Osteoblast (primary cell): ENCODE measurements around the gene BHLHA15. TPM values are rescaled to one million over a fixed set of nuclear protein-coding genes. Genes with fewer than 3 reads are reported as not detected.

ENCODE experiments used
- DNase-seq: peaks from one replicate; pipeline ENCODE4 v3.0.0; 2011; ENCODE audit warnings: low spot score, mixed read lengths; ENCODE audit not compliant: insufficient read length; ENCODE audit errors: missing footprints
- H2AFZ ChIP-seq: 2 replicates; pipeline ENCODE4 v1.6.0; 2011; ENCODE audit warnings: mild to moderate bottlenecking, low read length
- H3K27ac ChIP-seq: 2 replicates; pipeline ENCODE4 v1.5.1; 2011; ENCODE audit warnings: mild to moderate bottlenecking, low read depth, low read length, moderate library complexity
- H3K27me3 ChIP-seq: 2 replicates; pipeline ENCODE4 v1.6.0; 2012; ENCODE audit warnings: mild to moderate bottlenecking, control low read depth, inconsistent platforms, low read length, moderate library complexity; ENCODE audit not compliant: insufficient read depth
- H3K36me3 ChIP-seq: 2 replicates; pipeline ENCODE4 v1.5.1; 2011; ENCODE audit warnings: mild to moderate bottlenecking, low read length, control low read depth, moderate library complexity; ENCODE audit not compliant: insufficient read depth
- H3K4me1 ChIP-seq: 2 replicates; pipeline ENCODE4 v1.5.1; 2011; ENCODE audit warnings: mild to moderate bottlenecking, low read length, control low read depth, moderate library complexity; ENCODE audit not compliant: insufficient read depth
- H3K4me2 ChIP-seq: 2 replicates; pipeline ENCODE4 v1.6.0; 2011; ENCODE audit warnings: mild to moderate bottlenecking, low read length; ENCODE audit not compliant: insufficient read depth
- H3K4me3 ChIP-seq: fragments of 200-600 bp; sonication (generic); 3 replicates; pipeline ENCODE4 v1.5.1; 2012; ENCODE audit warnings: mild to moderate bottlenecking, low read length, inconsistent platforms; ENCODE audit not compliant: insufficient read depth
- H3K79me2 ChIP-seq: 2 replicates; pipeline ENCODE4 v1.6.0; 2012; ENCODE audit warnings: mild to moderate bottlenecking, low read length, control low read depth, inconsistent platforms; ENCODE audit not compliant: insufficient read depth
- H3K9me3 ChIP-seq: 2 replicates; pipeline ENCODE4 v1.5.1; 2011; ENCODE audit warnings: low read depth, low read length, control low read depth
- H4K20me1 ChIP-seq: 2 replicates; pipeline ENCODE4 v1.6.0; 2012; ENCODE audit warnings: mild to moderate bottlenecking, low read length, control low read depth; ENCODE audit not compliant: insufficient read depth
- CTCF ChIP-seq: IDR thresholded peaks from 2 replicates; pipeline ENCODE4 v1.5.1; 2011; ENCODE audit warnings: mild to moderate bottlenecking, low read depth, low read length, moderate library complexity; ENCODE audit errors: extremely low read depth
- total RNA-seq: library from RNA; depleted of rRNA; stranded (reverse); fragments of >200 nt; gene quantifications from 2 replicates; pipeline ENCODE4 v1.2.3, GENCODE V29; 2012

Gene BHLHA15
- total RNA-seq, 1 donor: not detected

- Histone ChIP-seq H3K79me2 (no peaks in the 10 kb centered on the region), H3K36me3 (peaks cover 12% of the 10 kb centered on the region), H3K9me3 (no peaks in the 10 kb centered on the region), H3K4me3 (no peak overlapping the region), H3K4me1 (no peaks in the 10 kb centered on the region), H3K4me2 (no peak overlapping the region), H2AFZ (no peak overlapping the region), H3K27me3 (no peaks in the 10 kb centered on the region), H3K27ac (no peak overlapping the region), H4K20me1 (no peaks in the 10 kb centered on the region)
- peak; percentile 66 for DNase-seq
- TF ChIP-seq CTCF: no peak
These were observed 21.6 kb downstream of the BHLHA15 start for GRCh38 chr7:98232799-98233198.

GRCh38 chr7:98233219-98234070, 22.2 kb downstream of the BHLHA15 start:
- no peaks in the 10 kb centered on the region for H3K9me3 ChIP-seq
- no peaks in the 10 kb centered on the region for H3K27me3 ChIP-seq
- no peaks in the 10 kb centered on the region for H3K4me1 ChIP-seq

GRCh38 chr7:98234429-98235147, 23.3 kb downstream of the BHLHA15 start:
- Histone ChIP-seq H3K4me3 (no peak overlapping the region), H3K4me2 (no peak overlapping the region), H3K9me3 (no peaks in the 10 kb centered on the region), H3K27ac (no peak overlapping the region), H3K79me2 (no peaks in the 10 kb centered on the region), H3K36me3 (peaks cover 10% of the 10 kb centered on the region), H3K27me3 (no peaks in the 10 kb centered on the region), H3K4me1 (no peaks in the 10 kb centered on the region), H2AFZ (no peak overlapping the region), H4K20me1 (no peaks in the 10 kb centered on the region)
- TF ChIP-seq CTCF: peak; percentile 12
- peak; percentile 77 for DNase-seq

More at GRCh38 chr7:98233219-98234070, 22.2 kb downstream of the BHLHA15 start:
- no peak overlapping the region for H3K27ac ChIP-seq
- no peak for TF ChIP-seq CTCF
- no peaks in the 10 kb centered on the region for H3K79me2 ChIP-seq
- DNase-seq: peak; percentile 81
- H3K4me2 ChIP-seq: no peak overlapping the region
- H3K4me3 ChIP-seq: no peak overlapping the region
- H3K36me3 ChIP-seq: peaks cover 15% of the 10 kb centered on the region
- no peaks in the 10 kb centered on the region for H4K20me1 ChIP-seq
- no peak overlapping the region for H2AFZ ChIP-seq

- H3K4me3 ChIP-seq: no peak overlapping the region
- no peak overlapping the region for H2AFZ ChIP-seq
- H3K27me3 ChIP-seq: no peaks in the 10 kb centered on the region
- no peaks in the 10 kb centered on the region for H3K4me1 ChIP-seq
- H3K9me3 ChIP-seq: no peaks in the 10 kb centered on the region
- peak; percentile 31 for DNase-seq
- no peaks in the 10 kb centered on the region for H3K79me2 ChIP-seq
- H4K20me1 ChIP-seq: no peaks in the 10 kb centered on the region
- H3K27ac ChIP-seq: no peak overlapping the region
- H3K4me2 ChIP-seq: no peak overlapping the region
- TF ChIP-seq CTCF: no peak
- peaks cover 16% of the 10 kb centered on the region for H3K36me3 ChIP-seq
These were observed 24.7 kb downstream of the BHLHA15 start for GRCh38 chr7:98235901-98236300.
